GM12801 (cell line): ENCODE data around the gene FRY.

Experiments
- CTCF ChIP-seq: IDR thresholded peaks from one replicate; pipeline ENCODE4 v1.5.1; 2011; ENCODE audit warnings: control low read depth; ENCODE audit not compliant: insufficient read length; ENCODE audit errors: extremely low read depth

The FRY gene

GRCh38 chr13:32044446-32044845 lies 12.9 kb downstream of the FRY start:
- TF ChIP-seq CTCF, result no peak

DNA sequence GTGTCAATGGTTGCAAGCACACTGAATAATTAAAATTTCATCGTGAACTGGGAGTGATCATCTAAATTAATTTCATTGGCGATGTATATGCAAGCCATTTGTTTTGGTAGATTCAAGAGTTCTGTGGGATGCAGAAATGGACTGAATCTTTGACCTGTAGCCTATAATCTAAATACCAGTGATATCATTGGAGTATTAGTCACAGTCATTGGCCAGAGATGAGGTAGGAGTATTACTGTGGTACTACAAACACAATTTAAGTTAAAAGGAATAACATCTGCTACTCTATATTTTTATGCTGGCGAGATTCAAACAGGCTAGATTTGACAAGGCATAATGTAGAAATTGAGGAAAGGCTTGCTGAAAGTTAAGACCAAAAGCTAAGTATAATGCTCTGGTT lies 14.0 kb downstream of the FRY start:
- no peak for TF ChIP-seq CTCF

DNA sequence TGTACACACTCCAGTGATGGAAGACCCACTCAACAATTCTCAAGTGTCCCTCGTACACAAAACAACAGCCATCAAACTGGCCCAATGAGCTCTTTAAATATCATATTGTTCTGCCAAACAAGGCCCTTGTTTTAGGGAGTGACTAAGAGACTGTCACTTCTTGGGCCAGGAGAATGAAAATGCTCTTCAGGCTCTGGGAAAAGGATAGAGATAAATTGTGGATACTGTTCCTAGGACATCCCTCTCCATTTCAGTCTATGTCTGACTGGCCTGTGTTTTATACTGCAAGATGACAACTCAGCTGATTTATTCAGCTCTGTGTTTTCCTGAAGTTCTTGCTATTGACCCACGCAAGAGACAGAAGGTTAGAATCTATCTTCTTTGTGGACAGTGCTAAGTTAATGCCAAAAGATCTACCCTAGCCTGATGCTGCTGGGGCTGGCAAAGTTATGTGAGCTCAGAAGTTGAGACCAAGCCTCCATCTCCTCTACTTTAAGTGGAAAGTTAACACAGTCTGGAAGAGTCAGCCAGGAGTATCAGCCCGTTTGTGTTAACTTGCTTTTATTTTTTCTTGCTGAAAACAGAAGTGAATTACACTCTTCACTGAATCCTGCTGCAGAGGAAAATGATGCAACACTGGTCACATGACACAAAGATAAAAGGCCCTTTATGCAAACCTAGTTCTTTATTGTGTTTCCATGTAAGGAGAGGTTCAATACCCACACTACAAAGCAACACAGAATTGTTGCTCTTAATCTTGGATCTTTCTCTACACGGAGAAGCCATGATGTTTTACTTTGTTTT lies 14.6 kb downstream of the FRY start:
- no peak for TF ChIP-seq CTCF

DNA sequence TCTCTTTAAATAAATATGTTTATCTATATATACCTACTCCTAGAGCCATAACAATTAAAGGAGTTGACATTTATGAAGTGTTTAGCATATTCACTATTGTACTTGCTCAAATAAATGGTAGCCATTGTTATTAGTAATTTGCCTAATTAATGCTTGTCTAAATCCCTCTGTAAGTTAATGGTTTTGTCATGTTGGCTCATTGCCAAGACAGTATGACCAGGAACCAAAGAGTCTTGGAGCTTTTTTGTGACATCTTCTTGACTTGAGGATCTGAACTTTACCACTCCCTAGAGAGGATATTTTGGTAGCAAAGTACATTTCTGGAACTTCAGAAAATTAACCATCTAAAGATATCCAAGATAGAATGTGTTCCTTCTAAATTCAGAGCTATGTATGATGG lies 15.5 kb downstream of the FRY start:
- no peak for TF ChIP-seq CTCF

GRCh38 chr13:32047793-32048192 lies 16.2 kb downstream of the FRY start:
- TF ChIP-seq CTCF, result no peak

- TF ChIP-seq CTCF, result no peak
These were observed 17.2 kb downstream of the FRY start for GRCh38 chr13:32048816-32049215.

- TF ChIP-seq CTCF, result no peak
These were observed 19.6 kb downstream of the FRY start for GRCh38 chr13:32051156-32051555.
